Activated CD8-positive, alpha-beta memory T cell treated with anti-CD3 and anti-CD28 coated beads, Interleukin-2, amount 50 U/mL, for 24 hours (primary cell): ENCODE data around the gene ABL2.
"Not testable (repeated sequence)": the region's sequence is repeated elsewhere in the genome, so short reads cannot be mapped to it uniquely, and the experiment has no call there.

Experiments
- DNase-seq: peaks from one replicate; pipeline ENCODE4 v3.0.0-alpha.2; 2020; ENCODE audit errors: extremely low read depth

ABL2 gene

DNA sequence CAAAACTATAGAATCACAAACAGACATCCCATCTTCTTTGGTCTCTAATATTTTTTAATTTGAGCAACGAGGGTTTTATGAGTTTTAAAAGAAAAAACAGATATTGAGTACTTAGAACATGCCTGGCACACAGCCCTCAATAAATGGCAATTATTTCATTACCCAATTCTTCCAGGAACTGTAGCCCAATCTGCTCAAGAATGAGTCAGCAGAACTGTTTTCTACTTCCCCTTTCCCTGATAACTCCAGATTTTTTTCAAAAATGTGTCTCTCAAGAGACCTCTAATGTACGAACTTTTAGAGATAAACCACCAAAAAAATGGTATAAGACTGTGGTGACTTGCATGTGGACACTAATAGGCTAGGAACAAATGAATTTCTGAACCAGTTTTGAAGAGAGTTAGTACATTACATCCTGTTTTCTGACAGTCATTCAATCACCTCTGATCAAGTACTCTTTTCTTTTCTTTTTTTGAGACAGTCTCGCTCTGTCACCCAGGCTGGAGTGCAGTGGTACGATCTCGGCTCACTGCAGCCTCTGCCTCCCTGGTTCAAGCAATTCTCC is 11.5 kb downstream of the ABL2 start:
- DNase-seq = no peak

DNA sequence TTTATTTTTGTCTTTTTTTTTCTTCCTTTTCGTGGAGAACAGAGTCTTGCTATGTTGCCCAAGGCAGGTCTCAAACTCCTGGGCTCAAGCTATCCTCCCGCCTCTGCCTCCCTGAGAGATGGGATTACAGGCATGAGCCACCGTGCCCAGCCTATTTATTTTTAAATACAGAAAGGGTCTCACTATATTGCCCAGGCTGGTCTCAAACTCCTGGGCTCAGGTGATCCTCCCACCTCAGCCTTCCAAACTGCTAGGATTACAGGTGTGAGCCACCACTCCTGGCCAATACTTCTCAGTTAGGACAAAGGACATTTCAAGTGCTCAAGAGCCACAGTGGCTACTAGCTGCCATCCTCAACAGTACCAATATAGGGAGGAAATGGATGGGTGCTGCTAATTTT is 16.2 kb downstream of the ABL2 start:
- DNase-seq = not testable (repeated sequence)

DNA sequence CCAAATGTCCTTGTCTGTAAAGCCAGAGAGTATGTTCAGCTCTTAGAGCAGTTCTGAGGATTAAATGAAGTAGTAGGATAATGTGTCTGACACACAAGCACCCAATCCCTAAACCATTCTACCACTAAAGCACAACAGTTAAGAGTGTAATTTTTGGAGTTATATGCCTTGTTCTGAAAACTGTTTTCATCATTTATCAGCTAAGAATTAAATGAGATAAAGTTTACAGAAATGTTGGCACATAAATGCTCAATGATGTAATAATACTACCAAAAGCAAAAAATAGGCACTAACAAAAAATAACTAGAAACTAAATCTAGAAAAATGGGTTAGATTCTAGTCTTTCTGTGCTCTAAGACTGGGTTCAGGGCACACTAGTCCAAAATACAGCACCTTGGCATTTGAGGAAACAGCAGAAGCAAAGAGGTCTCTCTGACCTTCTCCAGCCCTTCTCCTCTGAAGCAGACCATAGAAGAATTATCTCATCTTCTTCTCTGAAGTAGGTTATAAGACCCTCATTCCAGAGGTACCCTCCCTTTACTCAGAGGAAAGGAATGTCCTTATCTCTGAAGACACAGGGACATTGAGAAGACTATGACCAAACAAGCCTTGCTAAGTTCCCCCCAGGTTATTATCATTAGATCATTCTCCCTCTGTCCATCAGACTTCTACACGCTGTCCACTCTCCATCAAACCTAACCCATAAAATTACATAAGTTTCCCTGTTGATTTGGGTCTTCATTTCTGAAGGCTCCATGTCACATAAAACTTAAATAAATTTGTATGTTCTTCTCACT is 20.6 kb downstream of the ABL2 start:
- DNase-seq = no peak

DNA sequence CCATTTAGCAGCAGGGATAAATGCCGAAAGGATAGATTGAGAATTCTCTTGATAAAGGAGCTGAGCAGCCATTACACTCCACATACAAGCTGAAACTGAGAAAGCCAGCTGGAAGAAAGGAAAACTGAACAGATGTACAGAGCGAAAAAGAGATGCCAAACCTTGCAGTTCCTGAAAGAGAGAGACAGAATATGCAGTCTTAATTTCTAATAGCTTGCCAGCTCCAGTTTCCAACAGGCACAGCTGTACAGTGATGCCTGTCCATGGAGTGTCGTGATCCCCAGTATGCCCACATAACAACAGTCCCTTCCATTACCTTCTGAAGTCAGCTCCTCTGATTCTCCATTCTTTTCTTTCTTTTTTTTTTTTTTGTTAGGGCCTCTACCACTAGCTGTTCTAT is 22.7 kb downstream of the ABL2 start:
- DNase-seq = no peak

DNA sequence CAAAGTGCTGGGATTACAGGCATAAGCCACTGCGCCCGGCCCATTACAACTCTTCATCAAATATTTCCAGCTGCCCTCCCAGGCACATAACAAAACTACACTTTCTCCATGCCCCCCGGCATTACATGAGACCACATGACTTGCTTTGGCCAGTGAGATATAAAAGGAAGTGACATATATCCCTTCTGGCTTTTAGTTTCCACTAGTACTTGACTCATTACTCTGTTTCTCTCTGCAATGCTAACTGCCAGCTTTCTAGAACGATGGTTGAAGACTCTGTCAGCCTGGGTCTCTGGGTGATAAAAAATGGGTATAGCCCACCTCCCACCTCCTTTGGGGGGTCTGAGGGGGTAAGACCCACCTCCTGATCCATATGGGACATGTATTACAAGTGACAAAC is 24.2 kb downstream of the ABL2 start:
- DNase-seq = no peak

DNA sequence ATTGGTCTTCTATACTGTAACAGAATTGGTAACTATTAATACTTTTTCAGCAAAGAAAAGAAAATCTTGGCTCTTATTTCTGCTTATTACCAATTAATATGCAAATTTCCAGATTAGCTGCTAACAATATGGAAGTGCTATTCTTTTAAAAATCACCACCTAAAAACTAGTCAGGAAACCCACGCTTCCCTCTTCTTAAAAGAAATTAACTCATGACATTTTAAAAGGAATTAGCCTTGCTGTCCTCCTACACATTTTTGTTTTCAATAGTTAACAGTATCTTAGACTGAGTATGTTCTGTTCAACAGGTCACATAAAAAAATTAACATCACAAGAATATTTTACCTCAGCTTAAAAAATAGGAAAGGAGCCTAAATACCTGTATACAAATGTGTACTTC is 27.3 kb downstream of the ABL2 start:
- no peak for DNase-seq

DNA sequence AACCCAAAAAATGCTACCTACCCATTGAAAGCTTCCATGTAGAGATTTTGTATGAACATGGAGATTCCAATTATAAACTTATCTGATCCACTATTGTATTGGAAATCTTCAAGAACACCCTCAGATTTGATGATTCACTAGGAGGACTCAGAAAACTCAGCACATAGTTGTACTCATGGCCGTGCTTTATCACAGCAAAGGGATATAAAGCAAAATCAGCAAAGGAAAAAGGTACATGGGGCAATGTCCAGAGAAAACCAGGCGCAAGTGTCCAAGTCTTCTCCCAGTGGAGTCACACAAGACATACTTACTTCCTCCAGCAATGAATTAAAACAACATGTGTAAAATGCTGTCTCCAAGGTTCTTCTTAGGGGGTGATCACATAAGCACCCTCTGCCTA is 28.9 kb downstream of the ABL2 start:
- no peak for DNase-seq

DNA sequence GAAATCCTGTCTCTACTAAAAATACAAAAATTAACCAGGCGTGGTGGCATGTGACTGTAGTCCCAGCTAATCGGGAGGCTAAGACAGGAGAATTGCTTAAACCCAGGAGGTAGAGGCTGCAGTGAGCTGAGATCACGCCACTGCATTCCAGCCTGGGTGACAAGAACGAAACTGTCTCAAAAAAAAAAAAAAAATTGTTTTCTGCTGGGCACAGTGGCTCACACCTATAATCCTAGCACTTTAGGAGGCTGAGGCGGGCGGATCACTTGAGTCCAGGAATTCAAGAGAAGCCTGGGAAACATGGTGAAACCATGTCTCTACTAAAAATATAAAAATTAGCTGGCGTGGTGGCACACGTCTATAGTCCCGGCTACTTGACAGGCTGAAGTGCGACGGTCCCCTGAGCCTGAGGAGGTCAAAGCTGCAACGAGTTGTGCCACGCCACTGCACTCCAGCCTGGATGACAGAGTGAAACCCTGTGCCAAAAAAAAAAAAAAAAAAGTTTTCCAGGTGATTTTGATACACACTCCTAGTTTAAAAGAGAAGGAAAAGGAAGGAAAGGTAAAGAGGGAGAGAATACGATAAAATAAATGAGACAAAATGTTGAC is 31.7 kb downstream of the ABL2 start:
- DNase-seq = no peak

DNA sequence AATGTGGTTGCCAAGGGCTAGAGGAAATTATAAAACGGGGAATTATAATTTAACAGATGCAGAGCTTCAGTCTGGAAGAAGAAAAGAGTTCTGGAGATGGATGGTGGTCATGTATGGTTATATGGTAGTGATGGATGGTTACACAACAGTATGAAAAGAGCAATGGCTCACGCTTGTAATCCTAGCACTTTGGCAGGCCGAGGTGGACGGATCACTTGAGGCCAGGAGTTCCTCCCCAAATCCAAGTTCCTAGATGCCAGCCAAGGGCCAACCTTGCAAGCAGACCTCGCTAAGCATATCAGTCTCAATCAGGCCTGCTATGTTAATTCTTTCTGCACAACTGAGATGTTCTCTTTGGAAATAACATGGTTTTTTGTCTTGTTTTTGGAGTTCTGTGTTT is 33.6 kb downstream of the ABL2 start:
- DNase-seq = not testable (repeated sequence)

DNA sequence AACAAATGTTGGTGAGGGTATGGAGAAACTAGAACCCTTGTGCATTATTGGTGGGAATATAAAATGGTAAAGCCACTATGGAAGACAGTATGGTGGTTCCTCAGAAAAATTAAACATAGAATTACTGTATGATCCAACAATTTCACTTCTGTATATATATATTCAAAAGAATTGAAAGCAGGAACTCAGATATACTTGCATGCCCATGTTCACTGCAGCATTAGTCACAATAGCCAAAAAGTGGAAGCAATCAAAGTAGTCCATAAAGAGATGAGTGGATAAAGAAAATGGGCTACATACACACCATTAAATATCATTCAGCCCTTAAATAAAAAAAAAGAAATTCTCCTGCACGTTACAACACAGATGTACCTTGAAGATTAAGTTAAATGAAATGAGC is 34.1 kb downstream of the ABL2 start:
- DNase-seq = no peak

DNA sequence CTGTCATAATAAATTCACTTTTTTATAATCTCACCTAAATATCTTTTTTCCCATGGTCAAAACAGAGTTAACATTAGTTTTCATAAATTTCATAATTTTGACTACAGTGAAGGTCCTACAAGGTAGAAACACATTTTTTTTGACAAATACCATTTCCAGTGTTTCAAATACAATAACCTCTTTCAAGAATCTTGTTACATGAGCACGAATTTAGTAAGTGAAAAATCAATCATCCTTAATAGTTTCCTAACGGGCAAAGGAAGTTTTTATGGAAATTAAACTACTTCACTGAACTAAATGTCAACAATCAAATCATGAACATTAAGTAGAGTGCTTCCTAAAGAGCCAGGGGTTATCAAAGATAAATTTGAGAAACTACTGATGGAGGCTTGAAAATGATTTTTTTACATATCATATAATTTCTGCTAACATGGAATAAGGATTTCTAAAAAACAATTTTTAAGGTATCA is 35.4 kb downstream of the ABL2 start:
- DNase-seq = no peak

DNA sequence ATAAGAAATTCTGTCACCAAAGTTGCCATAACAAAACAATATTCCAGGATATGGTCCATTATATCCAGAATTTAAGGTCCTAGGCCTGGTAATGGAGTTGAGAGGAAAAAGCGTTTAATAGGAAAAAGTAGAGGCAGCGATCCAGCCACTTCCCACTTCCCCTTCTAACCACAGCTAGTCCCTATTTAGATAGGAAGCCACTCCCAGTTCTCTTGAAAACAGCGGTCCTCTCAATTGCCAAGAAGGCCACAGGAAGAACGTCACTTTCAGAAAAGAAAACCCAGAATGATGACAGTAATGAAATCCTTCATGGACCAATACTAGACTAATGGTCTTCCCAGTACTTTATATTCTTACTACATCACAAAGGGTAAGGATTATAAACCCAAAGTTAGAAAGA is 38.6 kb downstream of the ABL2 start:
- DNase-seq = no peak

DNA sequence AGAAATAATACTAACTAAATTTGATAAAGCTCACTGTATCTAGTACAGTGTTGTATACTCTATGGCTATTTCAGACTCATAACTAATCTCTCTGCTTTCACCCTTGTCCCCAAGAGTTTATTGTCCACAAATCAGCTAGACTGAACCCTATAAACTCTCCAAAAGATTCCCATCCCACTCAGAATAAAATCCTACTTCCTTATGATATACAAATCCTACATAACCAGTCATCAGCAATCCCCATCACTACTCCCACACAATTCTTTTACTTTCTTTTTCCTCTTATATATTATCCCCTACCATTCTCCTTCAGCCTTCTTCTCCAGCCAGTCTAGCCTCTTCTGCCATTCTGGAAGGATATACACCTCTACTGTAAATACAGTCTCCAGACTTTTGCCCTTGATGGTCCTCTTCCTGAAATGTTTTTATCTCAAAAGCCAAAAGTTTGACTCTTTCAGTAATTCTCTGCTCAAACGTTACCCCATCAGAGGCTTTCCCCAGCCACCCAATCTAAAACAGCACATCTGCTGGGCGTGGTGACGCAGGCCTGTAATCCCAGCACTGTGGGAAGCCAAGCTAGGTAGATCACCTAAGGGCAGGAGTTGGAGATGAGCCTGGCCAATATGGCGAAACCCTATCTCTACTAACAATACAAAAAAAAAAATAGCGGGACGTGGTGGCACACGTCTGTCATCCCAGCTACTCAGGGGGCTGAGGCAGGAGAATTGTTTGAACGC is 41.6 kb downstream of the ABL2 start:
- DNase-seq = no peak

DNA sequence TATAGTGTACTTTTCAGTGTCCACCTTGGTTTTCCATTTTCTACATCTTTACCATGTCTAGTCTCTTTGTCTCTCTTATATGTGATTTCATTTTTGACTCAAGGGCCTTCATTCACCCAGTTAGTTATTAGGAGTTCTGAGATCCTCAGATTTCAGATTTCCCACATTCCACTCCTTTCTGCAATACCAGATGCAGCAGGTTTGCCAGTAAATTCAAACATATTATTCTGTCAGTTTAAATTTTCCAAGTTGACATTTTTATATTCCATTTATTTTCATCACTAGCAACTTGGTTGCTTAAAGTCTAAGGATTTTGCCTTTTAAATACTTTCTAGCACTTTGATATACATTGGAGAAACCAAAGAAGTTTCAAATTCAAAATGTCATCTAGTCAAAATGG is 42.4 kb downstream of the ABL2 start:
- no peak for DNase-seq

DNA sequence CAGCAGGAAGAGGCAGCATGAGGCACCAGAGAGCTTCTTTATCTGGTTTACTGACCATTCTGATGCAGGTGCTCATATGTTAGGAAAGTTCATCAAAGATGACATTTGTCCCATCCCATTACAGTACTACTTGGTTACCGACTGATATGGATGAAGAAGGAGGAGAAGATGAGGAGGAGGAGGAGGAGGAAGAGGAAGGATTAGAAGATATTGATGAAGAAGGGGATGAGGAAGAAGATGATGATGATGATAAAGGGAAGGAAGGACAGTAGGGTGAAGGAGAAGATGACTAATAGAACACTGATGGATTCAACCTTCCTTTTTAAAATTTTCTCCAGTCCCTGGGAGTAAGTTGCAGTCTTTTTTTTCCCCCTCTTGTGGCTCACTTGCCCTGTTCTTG is 45.1 kb downstream of the ABL2 start:
- no peak for DNase-seq

DNA sequence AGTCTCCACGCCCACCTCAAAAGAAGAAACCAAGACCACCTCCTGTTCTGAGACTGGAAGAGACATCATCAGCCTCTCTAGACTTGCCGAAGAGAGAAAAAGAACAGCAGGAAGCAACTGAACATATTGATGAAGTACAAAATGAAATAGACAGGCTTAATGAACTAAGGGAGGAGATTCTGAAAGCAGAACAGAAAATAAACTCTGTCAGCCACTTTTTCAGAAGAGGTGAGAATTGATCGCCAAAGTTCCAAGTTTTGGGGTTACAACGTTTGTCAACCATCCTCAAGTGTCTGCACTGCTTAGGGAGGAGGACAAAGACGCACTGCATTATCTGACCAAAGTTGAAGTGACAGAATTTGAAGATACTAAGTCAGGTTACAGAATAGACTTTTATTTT is 45.6 kb downstream of the ABL2 start:
- DNase-seq = no peak

DNA sequence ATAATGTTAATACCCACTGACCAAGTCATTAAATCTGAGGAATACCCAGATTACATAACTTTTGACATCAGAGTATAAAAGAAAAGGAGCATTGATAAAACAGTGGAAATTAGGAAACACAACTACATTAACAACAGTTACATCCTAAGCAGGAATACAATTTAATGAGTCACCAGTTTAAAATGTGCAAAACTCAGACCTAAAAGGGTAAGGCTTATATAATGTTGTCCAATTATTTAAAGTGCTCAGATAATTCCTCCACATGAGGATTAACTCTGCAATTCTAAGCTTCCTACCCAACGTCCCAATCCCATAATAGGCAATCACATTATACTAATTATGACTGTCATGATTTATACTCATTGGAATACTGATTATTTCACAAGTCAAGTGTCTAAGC is 50.5 kb downstream of the ABL2 start:
- no peak for DNase-seq

DNA sequence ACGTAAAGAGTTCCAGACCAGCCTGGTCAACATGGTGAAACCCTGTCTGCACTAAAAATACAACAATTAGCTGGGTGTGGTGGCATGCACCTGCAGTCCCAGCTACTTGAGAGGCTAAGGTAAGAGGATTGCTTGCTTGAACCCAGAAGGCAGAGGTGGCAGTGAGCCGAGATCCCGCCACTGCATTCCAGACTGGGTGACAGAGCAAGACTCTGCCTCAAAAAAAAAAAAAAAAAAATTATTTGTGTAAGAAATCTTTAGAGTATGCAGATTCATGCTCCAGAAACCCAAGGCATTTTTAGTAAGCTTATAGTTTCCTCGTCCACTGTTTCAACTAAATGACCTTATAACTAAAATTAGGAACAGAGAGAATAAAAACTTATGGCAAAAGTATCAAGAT is 51.3 kb downstream of the ABL2 start:
- no peak for DNase-seq

DNA sequence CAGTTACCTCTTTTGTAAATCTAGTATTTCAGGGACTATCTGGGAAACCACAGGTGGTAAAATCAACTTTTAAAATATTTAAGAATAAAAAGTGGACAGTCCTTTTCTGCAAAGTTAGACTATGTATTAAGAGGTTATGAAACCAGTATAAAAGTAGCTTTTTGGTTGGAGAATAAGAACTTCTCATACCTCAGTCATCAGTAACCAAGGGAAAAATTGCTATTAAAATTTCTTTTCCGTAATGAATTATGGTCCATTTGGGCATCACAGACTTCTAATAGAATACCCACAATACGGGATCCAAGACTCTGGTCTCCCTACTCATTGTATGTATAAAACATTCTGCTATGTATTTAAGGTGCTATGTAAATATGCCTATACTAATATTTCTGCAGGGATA is 51.9 kb downstream of the ABL2 start:
- no peak for DNase-seq

DNA sequence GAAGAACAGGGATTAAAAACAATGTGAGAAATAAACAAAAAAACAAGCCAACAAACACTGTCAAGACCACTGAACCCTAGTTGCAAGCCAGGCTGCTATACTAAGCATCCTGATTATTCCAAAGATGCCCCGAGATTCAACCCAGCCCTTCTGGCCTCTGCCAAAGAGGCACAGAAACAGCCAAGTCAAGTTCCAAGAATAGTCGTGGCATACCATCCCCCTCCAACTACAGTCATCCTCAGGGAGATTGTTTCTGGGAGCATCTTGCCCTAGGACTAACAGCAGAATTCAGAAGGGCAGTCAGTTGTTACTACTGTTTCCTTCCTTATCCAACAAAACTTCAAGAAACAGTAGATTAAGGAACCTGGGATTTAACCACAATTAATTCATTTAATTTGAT is 52.3 kb downstream of the ABL2 start:
- DNase-seq = no peak

DNA sequence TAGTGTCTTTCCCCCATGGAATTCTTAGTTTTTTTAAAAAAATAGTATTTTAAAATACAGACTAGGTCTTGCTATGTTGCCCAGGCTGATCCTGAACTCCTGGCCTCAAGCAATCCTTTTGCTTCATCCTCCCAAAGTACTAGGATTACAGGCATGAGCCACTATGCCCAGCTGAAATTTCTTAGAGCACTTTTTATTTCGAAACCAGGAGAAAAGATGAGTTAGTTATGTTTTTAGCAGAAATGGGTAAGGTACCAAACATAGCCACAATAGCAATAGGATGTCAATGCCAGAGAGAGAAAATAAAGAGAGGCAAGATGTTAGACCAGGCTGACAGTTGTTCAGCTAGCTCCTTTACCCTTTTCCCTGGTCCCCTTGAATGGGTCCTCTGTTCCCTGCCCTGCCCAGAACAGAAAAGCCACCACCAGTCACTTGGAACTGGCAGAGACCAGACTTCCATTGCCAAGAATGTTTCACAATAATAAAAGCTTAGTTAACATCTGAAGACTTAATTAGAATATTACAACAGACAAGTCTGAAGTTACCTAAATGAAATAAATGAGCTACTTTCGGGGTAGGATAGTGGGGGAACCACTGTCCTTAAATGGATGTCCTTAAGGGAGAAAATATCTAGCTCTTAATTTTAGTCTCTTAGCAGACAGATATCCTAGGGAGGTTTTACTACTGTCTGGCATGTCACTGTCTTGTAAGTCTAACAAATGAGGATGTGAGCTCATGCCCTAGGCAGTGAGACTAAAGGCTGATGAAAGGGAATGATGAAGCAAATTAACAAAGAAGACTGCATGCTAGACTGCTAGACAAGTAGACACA is 54.3 kb downstream of the ABL2 start:
- no peak for DNase-seq

DNA sequence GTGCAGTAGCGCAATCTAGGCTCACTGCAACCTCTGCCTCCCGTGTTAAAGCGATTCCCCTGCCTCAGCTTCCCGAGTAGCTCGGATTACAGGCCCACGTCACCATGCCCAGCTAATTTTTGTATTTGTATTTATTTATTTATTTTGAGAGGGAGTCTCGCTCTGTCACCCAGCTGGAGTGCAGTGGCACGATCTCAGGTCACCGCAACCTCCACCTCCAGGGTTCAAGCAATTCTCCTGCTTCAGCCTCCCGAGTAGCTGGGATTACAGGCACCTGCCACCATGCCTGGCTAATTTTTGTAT is 59.1 kb downstream of the ABL2 start:
- DNase-seq = not testable (repeated sequence)
